Caco-2 (cell line): ENCODE data around the gene CPLX3. TPM values are rescaled to one million over a fixed set of nuclear protein-coding genes. Genes with fewer than 3 reads are reported as not detected.

Source experiments
- BruUV-seq: library from RNA; stranded (reverse); fragments of 400-500 nt; replicated peaks from 2 replicates; lab custom pipeline; 2021; lab: Mats Ljungman, UMichigan
- CTCF ChIA-PET: fragments of 300-600 bp; sonication (Branson Sonifier 250); formaldehyde crosslinking; loops from one replicate; lab custom pipeline; 2022; ENCODE audit warnings: antibody characterized with exemption; lab: Charles Lee
- POLR2A ChIA-PET: fragments of 300-600 bp; sonication (Branson Sonifier 250); formaldehyde crosslinking; loops from one replicate; lab custom pipeline; 2022; ENCODE audit warnings: antibody characterized with exemption; lab: Charles Lee
- DNase-seq, 2 experiments: peaks; one replicate each; pipeline versions ENCODE4 v3.0.0 to v3.0.0-alpha.2; 2020 to 2022
- H3K27me3 ChIP-seq: replicated peaks from 2 replicates; pipeline ENCODE4 v1.6.0; 2011; ENCODE audit warnings: low read length; ENCODE audit not compliant: control insufficient read depth, insufficient read depth
- H3K36me3 ChIP-seq: 2 replicates; pipeline ENCODE4 v1.5.1; 2011; ENCODE audit warnings: low read length; ENCODE audit not compliant: control insufficient read depth, insufficient read depth
- H3K4me1 ChIP-seq: fragments of 250-450 bp; sonication (Bioruptor Pico); 2 replicates; pipeline ENCODE4 v1.5.1; 2020; ENCODE audit warnings: mild to moderate bottlenecking
- H3K4me3 ChIP-seq: 2 replicates; pipeline ENCODE4 v1.5.1; 2011; ENCODE audit warnings: low read depth, mild to moderate bottlenecking, control low read depth, low read length
- H3K9me3 ChIP-seq: fragments of 250-450 bp; sonication (Bioruptor Pico); 2 replicates; pipeline ENCODE4 v1.5.1; 2020; ENCODE audit warnings: mild to moderate bottlenecking, moderate library complexity
- H3K27ac Mint-ChIP-seq: one replicate; pipeline ENCODE4 v1.8.0; 2022; ENCODE audit warnings: mixed read lengths; ENCODE audit not compliant: unreplicated experiment
- H3K27me3 Mint-ChIP-seq: one replicate; pipeline ENCODE4 v1.8.0; 2022; ENCODE audit warnings: mixed read lengths; ENCODE audit not compliant: insufficient read depth, unreplicated experiment
- H3K36me3 Mint-ChIP-seq: one replicate; pipeline ENCODE4 v1.8.0; 2022; ENCODE audit warnings: mild to moderate bottlenecking, mixed read lengths; ENCODE audit not compliant: insufficient read depth, unreplicated experiment
- H3K4me1 Mint-ChIP-seq: one replicate; pipeline ENCODE4 v1.8.0; 2022; ENCODE audit warnings: low read depth, mixed read lengths; ENCODE audit not compliant: unreplicated experiment
- H3K4me3 Mint-ChIP-seq: one replicate; pipeline ENCODE4 v1.8.0; 2022; ENCODE audit warnings: mild to moderate bottlenecking, moderate library complexity, mixed read lengths; ENCODE audit not compliant: unreplicated experiment
- H3K9me3 Mint-ChIP-seq: one replicate; pipeline ENCODE4 v1.8.0; 2022; ENCODE audit warnings: mixed read lengths; ENCODE audit not compliant: unreplicated experiment
- CTCF ChIP-seq, 2 experiments: fragments of 200-600 bp in 1 of 2; IDR thresholded peaks; 1 replicate in 1 of 2; 2 replicates in 1 of 2; pipeline versions ENCODE4 v1.5.1 to v1.8.0; 2011 to 2022; ENCODE audit warnings: antibody characterized with exemption in 1 of 2, control low read depth in 1 of 2, inconsistent platforms in 1 of 2, low read depth in 1 of 2, low read length in 1 of 2, mild to moderate bottlenecking in 1 of 2, moderate library complexity in 1 of 2; ENCODE audit not compliant: insufficient read depth in 1 of 2, severe bottlenecking in 1 of 2, unreplicated experiment in 1 of 2
- intact Hi-C: fragments of 100-400 bp; cut with micrococcal nuclease; formaldehyde crosslinking; loops from one replicate; pipeline ENCODE4 v1.10.0; 2022; ENCODE audit not compliant: unreplicated experiment
- total RNA-seq: library from RNA; stranded (reverse); gene quantifications from 2 replicates; pipeline ENCODE4 v1.2.3, GENCODE V29; 2022

CPLX3 gene
- total RNA-seq, 1 experiment from 2014 or later = not detected

DNA sequence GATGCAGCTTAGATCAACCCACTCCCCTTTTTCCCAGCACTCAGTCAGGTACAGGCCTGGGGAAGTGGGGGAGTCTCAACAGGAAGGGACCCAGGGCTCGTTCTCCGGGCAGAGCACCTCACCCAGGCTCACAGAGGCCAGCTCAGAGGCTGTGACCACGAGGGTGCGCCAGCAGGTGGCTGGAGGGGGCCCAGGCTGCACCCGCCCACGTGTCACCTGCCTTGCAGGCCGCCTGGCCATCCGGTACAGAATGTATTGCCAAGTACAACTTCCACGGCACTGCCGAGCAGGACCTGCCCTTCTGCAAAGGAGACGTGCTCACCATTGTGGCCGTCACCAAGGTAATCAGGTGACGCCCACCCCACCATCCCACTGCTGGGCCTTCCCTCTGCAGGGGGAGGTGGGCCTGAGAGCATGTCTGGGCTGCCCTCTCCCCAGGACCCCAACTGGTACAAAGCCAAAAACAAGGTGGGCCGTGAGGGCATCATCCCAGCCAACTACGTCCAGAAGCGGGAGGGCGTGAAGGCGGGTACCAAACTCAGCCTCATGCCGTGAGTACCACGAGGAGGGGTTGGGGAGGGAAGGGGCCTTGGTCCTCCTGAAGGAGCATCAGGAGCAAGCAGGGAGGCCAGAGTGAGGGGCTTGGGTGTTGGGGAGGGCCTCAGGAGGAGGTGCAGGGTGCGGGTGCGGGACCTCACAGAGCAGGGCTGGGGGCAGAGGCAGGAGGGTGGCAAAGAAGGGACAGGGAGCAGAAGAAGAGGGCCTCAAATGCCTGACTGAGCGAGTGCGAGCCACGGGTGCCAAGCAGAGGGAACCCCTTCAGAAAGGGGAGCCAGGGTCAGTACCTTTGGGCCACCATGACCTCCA is 27.8 kb upstream of the CPLX3 start:
- CTCF ChIA-PET = interaction anchor here (0.6 to 2.8 kb wide), 5 partner anchors 24 to 1041 kb away, joined by 3 to 12 read pairs (median 4); no protein-coding TSS in a partner anchor

GRCh38 chr15:74799255-74799855 is 27.1 kb upstream of the CPLX3 start:
- BruUV-seq = no TSS peak
- POLR2A ChIA-PET = no interaction called here
- no peaks in the 10 kb centered on the region for H3K27me3 ChIP-seq

More for the DNA sequence above, 27.8 kb upstream of the CPLX3 start:
- intact Hi-C loops = no loop called here
- Histone ChIP-seq H3K36me3 (peaks cover 6% of the 10 kb centered on the region), H3K9me3 (no peaks in the 10 kb centered on the region), H3K4me1 (no peaks in the 10 kb centered on the region), H3K4me3 (no peak overlapping the region), H3K27me3 (no peaks in the 10 kb centered on the region)
- POLR2A ChIA-PET = no interaction called here
- Mint-ChIP-seq H3K4me1 (no peaks in the 10 kb centered on the region), H3K9me3 (no peaks in the 10 kb centered on the region), H3K27me3 (no peaks in the 10 kb centered on the region), H3K36me3 (peaks cover 25% of the 10 kb centered on the region), H3K27ac (no peak overlapping the region), H3K4me3 (no peak overlapping the region)
- peak in 1 of 2 experiments; percentile 28 for DNase-seq
- BruUV-seq = no TSS peak
- TF ChIP-seq CTCF (IDR thresholded peaks at IDR 0.05; ENCODE audit: insufficient read depth in 1 of 2, low read depth in 1 of 2, low read length in 1 of 2, severe bottlenecking in 1 of 2, unreplicated experiment in 1 of 2) = no peak

More at GRCh38 chr15:74799255-74799855, 27.1 kb upstream of the CPLX3 start:
- H3K4me3 ChIP-seq = no peak overlapping the region
- Mint-ChIP-seq H3K4me3 (no peak overlapping the region), H3K4me1 (no peaks in the 10 kb centered on the region), H3K27ac (no peak overlapping the region), H3K9me3 (no peaks in the 10 kb centered on the region), H3K36me3 (peaks cover 31% of the 10 kb centered on the region), H3K27me3 (no peaks in the 10 kb centered on the region)
- CTCF ChIA-PET = interaction anchor here (1.2 to 2.8 kb wide), 2 partner anchors 29 to 30 kb away, joined by 3 to 12 read pairs; no protein-coding TSS in a partner anchor
- H3K9me3 ChIP-seq = no peaks in the 10 kb centered on the region
- H3K36me3 ChIP-seq = peaks cover 6% of the 10 kb centered on the region
- intact Hi-C loops = no loop called here
- peak in 1 of 2 experiments; percentile 26 for DNase-seq
- TF ChIP-seq CTCF (IDR thresholded peaks at IDR 0.05; ENCODE audit: insufficient read depth in 1 of 2, low read depth in 1 of 2, low read length in 1 of 2, severe bottlenecking in 1 of 2, unreplicated experiment in 1 of 2) = no peak
- no peaks in the 10 kb centered on the region for H3K4me1 ChIP-seq
